ENCODE results near the gene TACC2. TPM values are rescaled to one million over a fixed set of nuclear protein-coding genes. Genes with fewer than 3 reads are reported as not detected.

Gene TACC2
- total RNA-seq, 1 experiment from 2014 or later = not detected

DNA sequence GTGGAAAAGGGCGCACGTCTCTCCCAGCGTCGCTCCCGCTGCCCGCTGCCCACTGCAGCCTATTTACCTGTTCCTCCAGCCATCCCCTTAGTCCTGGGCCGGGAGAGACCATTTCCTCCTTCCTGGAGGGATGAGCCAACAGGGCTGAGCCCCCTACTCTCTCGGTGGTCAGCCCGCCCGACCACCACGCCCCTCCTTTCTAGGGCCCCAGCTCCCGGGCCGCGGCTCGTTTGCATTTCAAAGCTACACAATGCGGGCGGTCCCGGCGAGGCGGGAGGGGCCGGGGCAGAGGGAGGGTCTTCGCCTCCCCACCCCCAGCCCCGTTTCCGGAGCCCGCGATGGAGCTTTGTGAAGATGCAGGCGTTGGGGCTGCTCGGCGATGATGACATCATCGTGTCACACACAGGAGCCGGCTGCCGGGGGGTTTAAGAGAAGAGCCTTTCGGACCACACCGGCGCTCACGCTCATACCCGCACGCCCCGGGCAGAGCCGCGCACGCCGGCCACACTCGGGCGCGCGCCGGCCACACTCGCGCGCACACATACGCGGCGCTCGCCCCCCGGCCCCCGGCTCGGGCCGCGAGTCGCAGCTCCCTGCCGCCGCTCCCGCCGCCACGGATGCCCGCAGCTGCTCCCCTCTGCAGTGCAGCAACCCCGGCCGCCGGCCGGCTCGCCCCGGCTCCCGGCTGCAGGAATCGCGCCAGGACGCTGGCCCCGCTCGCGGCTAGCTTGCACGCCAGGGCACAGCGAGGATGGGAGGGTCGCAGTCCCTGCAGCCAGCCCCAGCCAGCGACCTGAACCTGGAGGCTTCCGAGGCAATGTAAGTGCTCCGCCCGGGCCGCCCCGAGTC is 174.4 kb downstream of the TACC2 start:
- no peaks in the 10 kb centered on the region for H3K27me3 ChIP-seq (ENCODE audit: low read length)
- H3K27ac ChIP-seq (ENCODE audit: low read length) = no peak overlapping the region
- H3K9me3 ChIP-seq (ENCODE audit: low read length) = no peaks in the 10 kb centered on the region
- H2AFZ ChIP-seq (ENCODE audit: low read length) = no peak overlapping the region
- no peaks in the 10 kb centered on the region for H3K36me3 ChIP-seq (ENCODE audit: insufficient read depth, low read length)
- H3K4me3 ChIP-seq (ENCODE audit: low read length) = no peak overlapping the region
- no peaks in the 10 kb centered on the region for H3K79me2 ChIP-seq (ENCODE audit: low read length)
- H4K20me1 ChIP-seq (ENCODE audit: insufficient read depth, low read depth, low read length) = no peaks in the 10 kb centered on the region
- H3K4me1 ChIP-seq (ENCODE audit: low read length) = no peaks in the 10 kb centered on the region
- no peaks in the 10 kb centered on the region for H3K9me2 ChIP-seq (replicated peaks; ENCODE audit: insufficient read depth, low read length)
- no peak overlapping the region for H3K9ac ChIP-seq (ENCODE audit: low read length)
- no peak for DNase-seq
- no peak overlapping the region for H3K4me2 ChIP-seq (ENCODE audit: low read depth, low read length, poor library complexity, severe bottlenecking)

DNA sequence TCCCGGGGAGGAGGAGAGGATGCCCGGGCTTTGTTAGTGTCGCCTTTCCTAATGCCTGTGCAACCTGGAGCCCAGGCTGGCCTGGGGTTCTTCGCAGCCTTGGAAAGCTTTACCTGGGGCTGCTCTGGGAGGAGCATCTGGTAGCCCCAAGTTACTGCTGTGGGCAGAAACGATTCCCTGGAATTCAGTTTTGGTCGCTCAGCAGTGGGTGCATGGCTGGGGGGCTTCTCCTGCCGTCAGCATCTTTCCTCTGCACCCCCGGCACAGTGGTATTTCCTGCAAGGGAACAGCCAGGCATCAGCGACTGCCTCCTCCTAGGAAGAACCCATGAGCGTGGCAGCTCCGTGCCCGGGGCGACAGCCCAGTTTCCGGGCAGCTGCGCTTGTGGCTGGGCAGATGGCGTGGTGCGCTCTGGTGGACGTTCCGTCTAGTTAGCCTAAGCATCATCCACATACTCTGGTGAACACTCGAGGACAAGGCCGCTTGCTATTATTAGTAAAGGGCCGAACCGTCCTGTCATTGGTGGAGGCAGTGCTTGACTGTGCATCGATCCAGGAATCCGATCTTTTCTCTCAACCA is 175.1 kb downstream of the TACC2 start:
- no peaks in the 10 kb centered on the region for H3K79me2 ChIP-seq (ENCODE audit: low read length)
- H2AFZ ChIP-seq (ENCODE audit: low read length) = no peak overlapping the region
- H3K9ac ChIP-seq (ENCODE audit: low read length) = no peak overlapping the region
- H3K9me3 ChIP-seq (ENCODE audit: low read length) = no peaks in the 10 kb centered on the region
- no peak for DNase-seq
- no peak overlapping the region for H3K4me2 ChIP-seq (ENCODE audit: low read depth, low read length, poor library complexity, severe bottlenecking)
- no peaks in the 10 kb centered on the region for H3K27me3 ChIP-seq (ENCODE audit: low read length)
- no peaks in the 10 kb centered on the region for H3K4me1 ChIP-seq (ENCODE audit: low read length)
- no peak overlapping the region for H3K4me3 ChIP-seq (ENCODE audit: low read length)
- no peak overlapping the region for H3K27ac ChIP-seq (ENCODE audit: low read length)
- no peaks in the 10 kb centered on the region for H3K9me2 ChIP-seq (replicated peaks; ENCODE audit: insufficient read depth, low read length)
- H4K20me1 ChIP-seq (ENCODE audit: insufficient read depth, low read depth, low read length) = no peaks in the 10 kb centered on the region
- H3K36me3 ChIP-seq (ENCODE audit: insufficient read depth, low read length) = no peaks in the 10 kb centered on the region

DNA sequence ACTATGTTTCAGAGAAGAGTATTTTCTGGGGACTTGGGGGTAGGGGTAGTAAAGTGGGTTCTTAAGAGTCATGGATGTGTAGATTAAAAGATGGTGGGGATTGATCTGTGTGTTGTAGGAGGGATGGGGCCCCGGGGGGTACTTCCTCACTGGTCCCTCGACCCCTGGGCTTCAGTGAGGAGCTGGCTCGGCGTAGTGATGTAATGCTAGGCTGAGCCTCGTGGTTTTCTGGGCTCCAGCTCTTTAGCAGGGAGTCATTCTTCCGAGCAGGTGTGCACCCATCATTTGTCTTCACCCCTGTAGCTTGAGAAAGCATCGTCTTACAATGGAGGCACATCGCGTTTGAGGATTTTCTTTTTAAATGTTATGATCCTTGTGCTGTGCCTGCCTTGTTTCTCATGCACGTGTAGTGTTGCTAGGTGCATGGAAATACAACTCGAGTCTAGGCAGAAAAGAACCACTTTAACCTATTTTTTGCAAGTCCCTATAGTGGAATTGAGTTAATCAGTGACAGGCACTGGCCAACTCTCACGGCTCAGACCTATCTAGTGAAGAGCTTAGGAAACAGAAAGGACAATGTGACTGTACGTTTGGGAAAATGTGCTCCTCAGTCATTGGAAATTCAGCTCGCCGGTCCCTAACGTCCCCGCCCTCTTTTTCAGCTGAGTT is 176.0 kb downstream of the TACC2 start:
- Histone ChIP-seq H3K9me3 (ENCODE audit: low read length) (no peaks in the 10 kb centered on the region), H3K9me2 (replicated peaks; ENCODE audit: insufficient read depth, low read length) (no peaks in the 10 kb centered on the region), H3K4me3 (ENCODE audit: low read length) (no peak overlapping the region), H3K4me1 (ENCODE audit: low read length) (no peaks in the 10 kb centered on the region), H3K27me3 (ENCODE audit: low read length) (no peaks in the 10 kb centered on the region), H4K20me1 (ENCODE audit: insufficient read depth, low read depth, low read length) (no peaks in the 10 kb centered on the region), H3K4me2 (ENCODE audit: low read depth, low read length, poor library complexity, severe bottlenecking) (no peak overlapping the region), H3K27ac (ENCODE audit: low read length) (no peak overlapping the region), H3K9ac (ENCODE audit: low read length) (no peak overlapping the region), H2AFZ (ENCODE audit: low read length) (no peak overlapping the region), H3K36me3 (ENCODE audit: insufficient read depth, low read length) (no peaks in the 10 kb centered on the region), H3K79me2 (ENCODE audit: low read length) (no peaks in the 10 kb centered on the region)
- no peak for DNase-seq

DNA sequence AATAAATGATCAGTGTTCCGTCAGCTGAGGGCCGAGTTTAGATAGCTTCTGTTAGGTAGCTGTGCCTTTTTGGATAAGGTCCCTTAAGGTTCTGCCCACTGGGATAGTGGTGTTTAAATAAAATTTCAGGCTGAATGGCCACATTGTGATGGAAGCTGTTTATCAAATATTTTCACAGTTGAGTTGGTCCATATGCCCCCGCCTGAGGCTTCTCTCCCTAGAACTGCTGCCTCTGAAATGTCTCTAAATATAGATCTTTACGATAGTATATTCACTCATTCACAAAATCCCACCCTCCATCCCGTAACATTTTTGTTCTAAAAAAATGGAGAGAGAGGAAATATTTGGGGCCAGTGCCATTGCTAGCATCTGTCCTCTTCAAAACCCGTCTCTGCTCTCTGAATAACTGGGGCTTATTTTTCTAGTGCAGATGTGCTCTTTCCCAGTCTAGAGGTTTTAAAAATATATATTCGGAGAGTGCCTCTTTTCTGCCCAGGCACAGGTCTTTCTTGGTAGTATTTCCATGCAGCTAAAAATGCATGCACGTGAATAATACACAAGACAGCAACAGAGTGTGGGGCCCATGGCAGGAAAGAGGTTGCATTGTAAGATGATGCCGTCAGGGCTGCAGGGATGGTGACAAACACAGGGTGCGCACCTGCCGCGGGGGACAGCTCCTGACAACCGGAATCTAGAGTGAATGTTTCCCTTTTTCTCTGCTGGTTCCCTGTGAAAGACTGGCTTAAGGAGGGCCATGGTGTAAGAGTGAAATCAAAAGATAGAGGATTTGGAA is 176.7 kb downstream of the TACC2 start:
- no peaks in the 10 kb centered on the region for H3K4me1 ChIP-seq (ENCODE audit: low read length)
- no peaks in the 10 kb centered on the region for H3K79me2 ChIP-seq (ENCODE audit: low read length)
- H3K27ac ChIP-seq (ENCODE audit: low read length) = no peak overlapping the region
- H3K9me3 ChIP-seq (ENCODE audit: low read length) = no peaks in the 10 kb centered on the region
- no peaks in the 10 kb centered on the region for H3K27me3 ChIP-seq (ENCODE audit: low read length)
- no peak overlapping the region for H3K4me3 ChIP-seq (ENCODE audit: low read length)
- no peaks in the 10 kb centered on the region for H3K36me3 ChIP-seq (ENCODE audit: insufficient read depth, low read length)
- no peaks in the 10 kb centered on the region for H4K20me1 ChIP-seq (ENCODE audit: insufficient read depth, low read depth, low read length)
- no peak overlapping the region for H3K4me2 ChIP-seq (ENCODE audit: low read depth, low read length, poor library complexity, severe bottlenecking)
- no peak for DNase-seq
- H3K9ac ChIP-seq (ENCODE audit: low read length) = no peak overlapping the region
- H3K9me2 ChIP-seq (replicated peaks; ENCODE audit: insufficient read depth, low read length) = no peaks in the 10 kb centered on the region
- no peak overlapping the region for H2AFZ ChIP-seq (ENCODE audit: low read length)

DNA sequence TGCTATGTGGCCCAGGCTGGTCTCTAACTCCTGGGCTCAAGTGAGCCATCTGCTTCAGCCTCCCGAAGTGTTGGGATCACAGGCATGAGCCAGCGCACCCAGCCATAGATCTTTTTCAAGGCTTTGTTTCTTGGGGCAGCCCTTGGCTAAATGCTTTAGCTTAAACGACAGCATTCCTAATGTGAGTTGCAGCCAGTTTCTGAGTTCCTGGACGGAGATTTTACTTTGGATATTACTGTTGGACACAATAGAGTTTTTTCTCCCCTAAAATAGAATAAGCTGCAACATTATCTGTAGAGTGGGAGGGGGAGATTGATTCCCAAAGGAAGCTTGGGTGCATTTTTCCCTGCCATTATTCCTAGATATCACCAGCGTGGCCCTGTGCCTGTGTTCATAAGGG is 179.1 kb downstream of the TACC2 start:
- Histone ChIP-seq H3K4me3 (ENCODE audit: low read length) (no peak overlapping the region), H3K9ac (ENCODE audit: low read length) (no peak overlapping the region), H3K9me3 (ENCODE audit: low read length) (no peaks in the 10 kb centered on the region), H4K20me1 (ENCODE audit: insufficient read depth, low read depth, low read length) (no peaks in the 10 kb centered on the region), H3K36me3 (ENCODE audit: insufficient read depth, low read length) (no peaks in the 10 kb centered on the region), H3K27me3 (ENCODE audit: low read length) (no peaks in the 10 kb centered on the region), H3K79me2 (ENCODE audit: low read length) (no peaks in the 10 kb centered on the region), H3K27ac (ENCODE audit: low read length) (no peak overlapping the region), H3K4me1 (ENCODE audit: low read length) (no peaks in the 10 kb centered on the region), H3K4me2 (ENCODE audit: low read depth, low read length, poor library complexity, severe bottlenecking) (no peak overlapping the region), H3K9me2 (replicated peaks; ENCODE audit: insufficient read depth, low read length) (no peaks in the 10 kb centered on the region), H2AFZ (ENCODE audit: low read length) (no peak overlapping the region)
- DNase-seq = no peak

DNA sequence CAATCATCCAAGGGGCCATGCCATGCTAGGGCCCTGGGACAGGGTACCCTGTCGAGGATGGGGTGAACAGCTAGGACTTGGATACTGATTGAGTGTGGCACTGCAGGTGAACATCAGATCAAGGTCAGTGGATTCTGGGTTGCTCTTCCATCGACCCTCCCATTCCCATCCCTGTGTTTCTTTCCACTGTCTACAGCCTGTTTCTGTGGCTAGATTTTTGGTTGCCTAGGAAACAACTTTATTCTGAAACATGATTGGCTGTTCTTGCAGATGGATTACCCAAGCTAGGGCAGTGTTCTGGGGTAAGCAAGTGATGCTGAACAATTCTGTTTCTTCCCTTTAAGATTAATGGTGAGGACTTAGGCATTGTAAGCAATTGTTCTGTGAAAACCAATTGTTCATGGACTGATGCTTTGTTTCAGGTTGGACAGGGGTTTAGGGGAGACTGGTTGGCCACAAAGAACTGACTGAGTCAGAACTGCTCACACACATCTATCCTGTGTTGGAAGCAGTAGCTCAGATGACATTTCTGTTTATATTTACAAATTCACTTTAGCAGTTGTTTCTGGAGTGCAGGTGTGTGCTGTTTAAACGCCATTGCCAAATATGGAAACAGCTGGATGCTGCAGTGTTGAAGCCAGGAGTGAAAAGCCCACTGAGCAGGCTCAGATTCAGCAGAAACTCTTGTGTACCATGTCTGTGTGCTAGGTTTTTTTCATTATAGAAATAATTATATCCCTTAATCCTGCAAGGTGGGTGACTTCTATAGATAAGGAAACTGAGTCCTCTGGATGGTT is 179.8 kb downstream of the TACC2 start:
- Histone ChIP-seq H4K20me1 (ENCODE audit: insufficient read depth, low read depth, low read length) (no peaks in the 10 kb centered on the region), H3K36me3 (ENCODE audit: insufficient read depth, low read length) (no peaks in the 10 kb centered on the region), H3K4me1 (ENCODE audit: low read length) (no peaks in the 10 kb centered on the region), H3K9ac (ENCODE audit: low read length) (no peak overlapping the region), H3K79me2 (ENCODE audit: low read length) (no peaks in the 10 kb centered on the region), H3K9me3 (ENCODE audit: low read length) (no peaks in the 10 kb centered on the region), H3K9me2 (replicated peaks; ENCODE audit: insufficient read depth, low read length) (no peaks in the 10 kb centered on the region), H3K4me3 (ENCODE audit: low read length) (no peak overlapping the region), H3K4me2 (ENCODE audit: low read depth, low read length, poor library complexity, severe bottlenecking) (no peak overlapping the region), H3K27ac (ENCODE audit: low read length) (no peak overlapping the region), H2AFZ (ENCODE audit: low read length) (no peak overlapping the region), H3K27me3 (ENCODE audit: low read length) (no peaks in the 10 kb centered on the region)
- no peak for DNase-seq

DNA sequence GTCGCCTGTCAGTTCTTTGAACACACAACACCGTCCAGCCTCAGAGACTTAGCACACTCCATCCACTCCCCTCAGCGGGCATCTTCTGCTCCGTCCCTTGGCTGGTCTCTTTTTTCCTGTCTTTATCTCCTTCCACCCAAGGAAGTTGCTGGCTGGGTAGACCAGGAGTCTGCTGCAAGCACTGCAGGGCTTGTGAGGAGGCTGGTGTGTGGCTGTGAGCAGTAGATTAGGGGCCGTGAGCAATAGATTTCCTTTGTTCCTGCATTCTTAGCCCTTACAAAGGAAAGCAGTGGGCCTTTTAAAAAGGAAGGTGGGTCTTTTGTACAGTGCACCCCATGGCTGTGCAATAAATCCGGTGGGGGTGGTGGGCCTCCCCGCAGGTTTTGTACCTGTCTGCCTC is 181.8 kb downstream of the TACC2 start:
- Histone ChIP-seq H3K27ac (ENCODE audit: low read length) (no peak overlapping the region), H3K4me3 (ENCODE audit: low read length) (no peak overlapping the region), H2AFZ (ENCODE audit: low read length) (no peak overlapping the region), H3K4me2 (ENCODE audit: low read depth, low read length, poor library complexity, severe bottlenecking) (no peak overlapping the region), H3K4me1 (ENCODE audit: low read length) (no peaks in the 10 kb centered on the region), H3K9me2 (replicated peaks; ENCODE audit: insufficient read depth, low read length) (no peaks in the 10 kb centered on the region), H3K9ac (ENCODE audit: low read length) (no peak overlapping the region), H3K36me3 (ENCODE audit: insufficient read depth, low read length) (no peaks in the 10 kb centered on the region), H3K79me2 (ENCODE audit: low read length) (no peaks in the 10 kb centered on the region), H4K20me1 (ENCODE audit: insufficient read depth, low read depth, low read length) (no peaks in the 10 kb centered on the region), H3K27me3 (ENCODE audit: low read length) (no peaks in the 10 kb centered on the region), H3K9me3 (ENCODE audit: low read length) (no peaks in the 10 kb centered on the region)
- no peak for DNase-seq
